C4-2B (cell line): ENCODE results near the gene NMNAT1.

Source experiments
- ZFX ChIP-seq: fragments of 450-650 bp; IDR thresholded peaks from 2 replicates; pipeline ENCODE4 v1.6.1; 2017
- TF ChIP-seq, protein P1 (sequence below): fragments of 450-650 bp; conservative IDR thresholded peaks from 2 replicates; pipeline ENCODE4 v1.5.1; 2017; ENCODE audit warnings: mild to moderate bottlenecking

DNA sequence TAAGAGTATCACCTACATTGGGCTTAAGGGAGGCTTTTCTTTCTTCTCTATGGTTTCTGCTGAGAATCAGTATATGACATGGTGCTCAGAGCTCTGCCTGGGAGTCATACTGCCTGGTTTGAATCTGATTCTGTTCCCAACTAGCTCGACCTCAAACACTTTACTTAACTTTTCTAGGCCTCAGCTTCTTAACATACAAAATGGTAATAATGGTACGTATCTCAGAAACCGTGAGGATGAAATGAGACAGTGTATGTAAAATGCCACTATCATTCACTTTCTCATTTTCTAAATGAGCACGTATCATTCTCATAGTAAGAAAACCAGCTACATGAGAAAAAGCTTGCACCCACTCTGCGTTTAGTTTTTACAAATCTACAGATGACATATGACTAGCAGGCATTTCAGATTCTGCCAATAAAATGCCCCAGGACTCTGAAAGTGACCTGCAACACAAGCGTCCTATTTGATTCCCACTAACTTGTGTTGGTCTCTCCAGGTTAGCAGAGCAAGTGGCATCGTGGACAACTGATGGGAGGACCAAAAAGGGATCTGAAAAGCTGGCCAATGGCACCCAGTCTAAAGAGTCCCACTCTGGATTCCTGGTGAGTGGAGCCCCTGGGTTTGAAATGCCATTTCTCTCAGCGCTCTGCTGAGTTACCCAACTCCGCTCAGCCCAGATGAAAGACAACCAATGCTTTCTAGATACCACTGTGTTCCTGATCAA is 39.3 kb upstream of the NMNAT1 start:
- TF ChIP-seq, protein P1, sequence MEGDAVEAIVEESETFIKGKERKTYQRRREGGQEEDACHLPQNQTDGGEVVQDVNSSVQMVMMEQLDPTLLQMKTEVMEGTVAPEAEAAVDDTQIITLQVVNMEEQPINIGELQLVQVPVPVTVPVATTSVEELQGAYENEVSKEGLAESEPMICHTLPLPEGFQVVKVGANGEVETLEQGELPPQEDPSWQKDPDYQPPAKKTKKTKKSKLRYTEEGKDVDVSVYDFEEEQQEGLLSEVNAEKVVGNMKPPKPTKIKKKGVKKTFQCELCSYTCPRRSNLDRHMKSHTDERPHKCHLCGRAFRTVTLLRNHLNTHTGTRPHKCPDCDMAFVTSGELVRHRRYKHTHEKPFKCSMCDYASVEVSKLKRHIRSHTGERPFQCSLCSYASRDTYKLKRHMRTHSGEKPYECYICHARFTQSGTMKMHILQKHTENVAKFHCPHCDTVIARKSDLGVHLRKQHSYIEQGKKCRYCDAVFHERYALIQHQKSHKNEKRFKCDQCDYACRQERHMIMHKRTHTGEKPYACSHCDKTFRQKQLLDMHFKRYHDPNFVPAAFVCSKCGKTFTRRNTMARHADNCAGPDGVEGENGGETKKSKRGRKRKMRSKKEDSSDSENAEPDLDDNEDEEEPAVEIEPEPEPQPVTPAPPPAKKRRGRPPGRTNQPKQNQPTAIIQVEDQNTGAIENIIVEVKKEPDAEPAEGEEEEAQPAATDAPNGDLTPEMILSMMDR = no peak
- no peak for TF ChIP-seq ZFX
